Neural progenitor cell (in vitro differentiated cells): ENCODE results near the gene HIKESHI. TPM values are rescaled to one million over a fixed set of nuclear protein-coding genes. Genes with fewer than 3 reads are reported as not detected.

ENCODE experiments used
- DNase-seq: peaks from one replicate; pipeline ENCODE4 v3.0.0-alpha.2; 2016; ENCODE audit warnings: low spot score
- H2AFZ ChIP-seq: fragments of 200-600 bp; sonication (generic); replicated peaks from 2 replicates; pipeline ENCODE4 v1.6.1; 2016; ENCODE audit warnings: antibody characterized with exemption
- H3F3A ChIP-seq: fragments of 200-600 bp; sonication (generic); 2 replicates; pipeline ENCODE4 v1.6.1; 2016; ENCODE audit warnings: antibody characterized with exemption, low read depth
- H3K27ac ChIP-seq: fragments of 200-600 bp; sonication (generic); 2 replicates; pipeline ENCODE4 v1.5.1; 2016; ENCODE audit warnings: mild to moderate bottlenecking
- H3K27me3 ChIP-seq: fragments of 200-600 bp; sonication (generic); 2 replicates; pipeline ENCODE4 v1.6.1; 2016; ENCODE audit warnings: mild to moderate bottlenecking, moderate library complexity
- H3K36me3 ChIP-seq: fragments of 200-600 bp; sonication (generic); 2 replicates; pipeline ENCODE4 v1.5.1; 2016
- H3K4me1 ChIP-seq: fragments of 200-600 bp; sonication (generic); 2 replicates; pipeline ENCODE4 v1.6.1; 2016; ENCODE audit warnings: mixed run types
- H3K4me2 ChIP-seq: fragments of 200-600 bp; sonication (generic); 2 replicates; pipeline ENCODE4 v1.6.1; 2016
- H3K4me3 ChIP-seq: fragments of 200-600 bp; sonication (generic); 2 replicates; pipeline ENCODE4 v1.5.1; 2016
- H3K79me2 ChIP-seq: fragments of 200-600 bp; sonication (generic); 2 replicates; pipeline ENCODE4 v1.6.1; 2016; ENCODE audit warnings: low read depth
- H3K9ac ChIP-seq: fragments of 200-600 bp; sonication (generic); 2 replicates; pipeline ENCODE4 v1.6.1; 2016
- H3K9me3 ChIP-seq: fragments of 200-600 bp; sonication (generic); 2 replicates; pipeline ENCODE4 v1.5.1; 2016; ENCODE audit warnings: low read depth
- H4K20me1 ChIP-seq: fragments of 200-600 bp; sonication (generic); 2 replicates; pipeline ENCODE4 v1.6.1; 2016; ENCODE audit warnings: low read depth
- H3K27ac Mint-ChIP-seq: 3 replicates; pipeline ENCODE4 v1.8.0; 2021; ENCODE audit warnings: mixed read lengths
- H3K27me3 Mint-ChIP-seq: 2 replicates; pipeline ENCODE4 v1.8.0; 2022; ENCODE audit warnings: low read depth, mild to moderate bottlenecking, inconsistent platforms, moderate library complexity, mixed read lengths; ENCODE audit not compliant: insufficient read depth
- H3K36me3 Mint-ChIP-seq: 3 replicates; pipeline ENCODE4 v1.8.0; 2021; ENCODE audit warnings: mixed read lengths
- H3K4me1 Mint-ChIP-seq: 3 replicates; pipeline ENCODE4 v1.8.0; 2021; ENCODE audit warnings: mixed read lengths
- H3K4me3 Mint-ChIP-seq: 3 replicates; pipeline ENCODE4 v1.8.0; 2021; ENCODE audit warnings: mild to moderate bottlenecking, moderate library complexity, mixed read lengths
- H3K9me3 Mint-ChIP-seq: 3 replicates; pipeline ENCODE4 v1.8.0; 2020; ENCODE audit warnings: mixed read lengths
- EZH2 ChIP-seq: fragments of 200-600 bp; sonication (generic); IDR thresholded peaks from 2 replicates; pipeline ENCODE4 v1.6.1; 2017; ENCODE audit warnings: antibody characterized with exemption, mild to moderate bottlenecking, moderate library complexity
- EZH2phosphoT487 ChIP-seq: fragments of 200-600 bp; sonication (generic); IDR thresholded peaks from 2 replicates; pipeline ENCODE4 v1.6.1; 2017; ENCODE audit warnings: antibody characterized with exemption
- total RNA-seq: library from RNA; depleted of rRNA; stranded (reverse); fragments of >200 nt; gene quantifications from 2 replicates; pipeline ENCODE4 v1.2.3, GENCODE V29; 2015; ENCODE audit warnings: low replicate concordance
- TF ChIP-seq, protein P1 (sequence below): fragments of 200-600 bp; sonication (generic); IDR thresholded peaks from 2 replicates; pipeline ENCODE4 v1.5.1; 2017; ENCODE audit warnings: antibody characterized with exemption, mild to moderate bottlenecking

The HIKESHI gene
- total RNA-seq, 1 donor from 2014 or later, result 87.2 TPM

DNA sequence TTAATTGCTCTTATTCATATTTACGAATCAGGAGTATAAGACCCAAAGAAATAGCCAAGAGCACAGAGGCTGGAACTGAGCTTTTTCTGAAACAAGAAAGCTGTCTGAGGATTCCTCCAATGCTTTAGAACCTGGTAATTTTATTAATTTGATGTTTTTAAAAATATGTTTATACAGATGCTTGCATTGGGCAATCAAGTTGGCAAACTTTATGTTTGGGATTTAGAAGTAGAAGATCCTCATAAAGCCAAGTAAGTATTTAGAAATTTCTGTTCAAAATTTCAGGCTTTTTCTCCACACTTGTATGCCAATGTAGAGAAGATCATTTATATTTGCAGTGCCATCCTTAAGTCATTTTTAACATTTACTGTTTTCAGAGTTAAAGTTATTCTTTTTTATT, 24.3 kb upstream of the HIKESHI start:
- Mint-ChIP-seq H3K36me3 (peaks cover 27% of the 10 kb centered on the region), H3K4me3 (no peak overlapping the region), H3K9me3 (no peaks in the 10 kb centered on the region), H3K27ac (no peak overlapping the region), H3K4me1 (no peaks in the 10 kb centered on the region), H3K27me3 (no peaks in the 10 kb centered on the region)
- no peak for DNase-seq
- no peak overlapping the region for H3K4me3 ChIP-seq
- peaks cover 24% of the 10 kb centered on the region for H3K36me3 ChIP-seq
- H3K27me3 ChIP-seq, result no peaks in the 10 kb centered on the region
- H3K4me2 ChIP-seq, result no peak overlapping the region
- no peaks in the 10 kb centered on the region for H3K4me1 ChIP-seq
- H3F3A ChIP-seq, result no peaks in the 10 kb centered on the region
- H3K9me3 ChIP-seq, result no peaks in the 10 kb centered on the region
- H3K9ac ChIP-seq, result no peak overlapping the region
- peaks cover 3% of the 10 kb centered on the region for H4K20me1 ChIP-seq
- peaks cover 38% of the 10 kb centered on the region for H3K79me2 ChIP-seq
- H2AFZ ChIP-seq, result no peak overlapping the region
- no peak for TF ChIP-seq EZH2phosphoT487
- no peak for TF ChIP-seq EZH2
- TF ChIP-seq, protein P1, sequence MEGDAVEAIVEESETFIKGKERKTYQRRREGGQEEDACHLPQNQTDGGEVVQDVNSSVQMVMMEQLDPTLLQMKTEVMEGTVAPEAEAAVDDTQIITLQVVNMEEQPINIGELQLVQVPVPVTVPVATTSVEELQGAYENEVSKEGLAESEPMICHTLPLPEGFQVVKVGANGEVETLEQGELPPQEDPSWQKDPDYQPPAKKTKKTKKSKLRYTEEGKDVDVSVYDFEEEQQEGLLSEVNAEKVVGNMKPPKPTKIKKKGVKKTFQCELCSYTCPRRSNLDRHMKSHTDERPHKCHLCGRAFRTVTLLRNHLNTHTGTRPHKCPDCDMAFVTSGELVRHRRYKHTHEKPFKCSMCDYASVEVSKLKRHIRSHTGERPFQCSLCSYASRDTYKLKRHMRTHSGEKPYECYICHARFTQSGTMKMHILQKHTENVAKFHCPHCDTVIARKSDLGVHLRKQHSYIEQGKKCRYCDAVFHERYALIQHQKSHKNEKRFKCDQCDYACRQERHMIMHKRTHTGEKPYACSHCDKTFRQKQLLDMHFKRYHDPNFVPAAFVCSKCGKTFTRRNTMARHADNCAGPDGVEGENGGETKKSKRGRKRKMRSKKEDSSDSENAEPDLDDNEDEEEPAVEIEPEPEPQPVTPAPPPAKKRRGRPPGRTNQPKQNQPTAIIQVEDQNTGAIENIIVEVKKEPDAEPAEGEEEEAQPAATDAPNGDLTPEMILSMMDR, result no peak
- no peak overlapping the region for H3K27ac ChIP-seq

DNA sequence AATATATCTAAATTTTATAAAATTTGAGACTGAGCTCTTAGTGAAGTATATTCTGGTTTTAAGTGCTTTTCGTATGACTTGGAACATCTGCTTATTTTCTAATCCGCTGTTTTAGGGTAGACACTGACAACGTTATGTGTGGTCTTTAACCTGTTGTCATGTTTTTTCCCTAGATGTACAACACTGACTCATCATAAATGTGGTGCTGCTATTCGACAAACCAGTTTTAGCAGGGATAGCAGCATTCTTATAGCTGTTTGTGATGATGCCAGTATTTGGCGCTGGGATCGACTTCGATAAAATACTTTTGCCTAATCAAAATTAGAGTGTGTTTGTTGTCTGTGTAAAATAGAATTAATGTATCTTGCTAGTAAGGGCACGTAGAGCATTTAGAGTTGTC, 23.8 kb upstream of the HIKESHI start:
- Mint-ChIP-seq H3K9me3 (no peaks in the 10 kb centered on the region), H3K4me1 (no peaks in the 10 kb centered on the region), H3K27ac (no peak overlapping the region), H3K36me3 (peaks cover 27% of the 10 kb centered on the region), H3K27me3 (no peaks in the 10 kb centered on the region), H3K4me3 (no peak overlapping the region)
- H3K27ac ChIP-seq, result no peak overlapping the region
- H3K36me3 ChIP-seq, result peaks cover 24% of the 10 kb centered on the region
- no peaks in the 10 kb centered on the region for H3K4me1 ChIP-seq
- H3K4me2 ChIP-seq, result no peak overlapping the region
- H3K79me2 ChIP-seq, result peaks cover 33% of the 10 kb centered on the region
- H4K20me1 ChIP-seq, result peaks cover 3% of the 10 kb centered on the region
- no peaks in the 10 kb centered on the region for H3F3A ChIP-seq
- H3K9me3 ChIP-seq, result no peaks in the 10 kb centered on the region
- TF ChIP-seq, protein P1, result no peak
- TF ChIP-seq EZH2phosphoT487 (no peak), EZH2 (no peak)
- H2AFZ ChIP-seq, result no peak overlapping the region
- H3K9ac ChIP-seq, result no peak overlapping the region
- H3K4me3 ChIP-seq, result no peak overlapping the region
- H3K27me3 ChIP-seq, result no peaks in the 10 kb centered on the region
- no peak for DNase-seq

DNA sequence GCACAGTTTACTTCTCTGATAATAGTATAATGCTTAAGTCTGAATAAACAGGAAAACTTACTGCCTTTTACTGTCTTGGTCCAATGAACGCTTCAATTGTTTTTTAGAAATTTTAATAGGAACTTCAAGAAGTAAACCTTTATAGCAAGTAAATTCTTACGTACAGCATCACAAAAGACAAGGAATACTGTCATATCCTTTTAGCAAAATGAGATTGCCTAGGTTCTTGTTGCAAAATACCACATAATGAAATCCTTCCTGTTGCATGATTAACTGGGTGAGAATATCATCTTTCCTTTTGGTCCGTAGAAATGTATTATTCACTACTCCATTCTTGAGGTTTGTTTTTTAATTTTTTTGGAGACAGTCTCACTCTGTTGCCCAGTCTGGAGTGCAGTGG, 22.3 kb upstream of the HIKESHI start:
- Mint-ChIP-seq H3K4me1 (no peaks in the 10 kb centered on the region), H3K27ac (no peak overlapping the region), H3K4me3 (no peak overlapping the region), H3K36me3 (peaks cover 26% of the 10 kb centered on the region), H3K27me3 (no peaks in the 10 kb centered on the region), H3K9me3 (no peaks in the 10 kb centered on the region)
- Histone ChIP-seq H3K9ac (no peak overlapping the region), H3K4me2 (no peak overlapping the region), H2AFZ (no peak overlapping the region), H3K36me3 (peaks cover 24% of the 10 kb centered on the region), H3K4me1 (no peaks in the 10 kb centered on the region), H3K27ac (no peak overlapping the region), H3K4me3 (no peak overlapping the region), H3F3A (no peaks in the 10 kb centered on the region), H4K20me1 (peaks cover 1% of the 10 kb centered on the region), H3K9me3 (no peaks in the 10 kb centered on the region), H3K79me2 (peaks cover 18% of the 10 kb centered on the region), H3K27me3 (no peaks in the 10 kb centered on the region)
- DNase-seq, result no peak
- TF ChIP-seq, protein P1, result no peak
- TF ChIP-seq EZH2 (no peak), EZH2phosphoT487 (no peak)

DNA sequence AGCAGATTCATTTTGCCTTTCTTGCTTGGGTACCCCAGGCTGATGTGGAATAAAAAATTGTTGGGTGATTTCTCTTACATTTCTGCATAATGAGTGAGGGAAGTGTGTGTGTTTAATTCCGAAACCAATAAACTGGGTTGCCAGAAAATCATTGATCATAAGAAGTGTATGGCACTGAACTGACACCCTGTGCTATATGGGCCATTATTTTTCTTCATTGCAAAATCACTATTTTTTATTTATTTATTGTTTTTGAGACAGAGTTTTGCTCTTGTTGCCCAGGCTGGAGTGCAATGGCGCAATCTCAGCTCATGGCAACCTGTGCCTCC, 14.6 kb upstream of the HIKESHI start:
- no peaks in the 10 kb centered on the region for H3K79me2 ChIP-seq
- H4K20me1 ChIP-seq, result no peaks in the 10 kb centered on the region
- no peak overlapping the region for H3K27ac Mint-ChIP-seq
- no peaks in the 10 kb centered on the region for H3K9me3 ChIP-seq
- no peaks in the 10 kb centered on the region for H3K36me3 ChIP-seq
- H3K27ac ChIP-seq, result no peak overlapping the region
- no peak overlapping the region for H3K9ac ChIP-seq
- DNase-seq, result no peak
- no peak overlapping the region for H2AFZ ChIP-seq
- no peak overlapping the region for H3K4me3 ChIP-seq
- H3K27me3 ChIP-seq, result no peaks in the 10 kb centered on the region
- H3F3A ChIP-seq, result no peaks in the 10 kb centered on the region
- no peak overlapping the region for H3K4me3 Mint-ChIP-seq
- no peaks in the 10 kb centered on the region for H3K4me1 ChIP-seq
- H3K4me1 Mint-ChIP-seq, result no peaks in the 10 kb centered on the region
- no peaks in the 10 kb centered on the region for H3K27me3 Mint-ChIP-seq
- peaks cover 7% of the 10 kb centered on the region for H3K36me3 Mint-ChIP-seq
- no peaks in the 10 kb centered on the region for H3K9me3 Mint-ChIP-seq
- no peak overlapping the region for H3K4me2 ChIP-seq
- TF ChIP-seq EZH2phosphoT487 (no peak), EZH2 (no peak)
- TF ChIP-seq, protein P1, result no peak
